Testis (tissue), 3 donors: Measurements from ENCODE around the gene TCF12. TPM values are rescaled to one million over a fixed set of nuclear protein-coding genes. Genes with fewer than 3 reads are reported as not detected.

Experiments used
- DNase-seq: peaks from one replicate; pipeline ENCODE4 v3.0.0-alpha.2; 2019
- H3K27ac ChIP-seq, 2 donors: fragments of 200-600 bp; sonication (generic); one replicate each; pipeline ENCODE4 v1.5.1; 2019
- H3K27me3 ChIP-seq: fragments of 200-600 bp; sonication (generic); one replicate; pipeline ENCODE4 v1.5.1; 2019
- H3K36me3 ChIP-seq: fragments of 200-600 bp; sonication (generic); one replicate; pipeline ENCODE4 v1.5.1; 2017; ENCODE audit warnings: low read depth; ENCODE audit errors: missing control alignments
- H3K4me1 ChIP-seq: fragments of 200-600 bp; sonication (generic); one replicate; pipeline ENCODE4 v1.5.1; 2019
- H3K4me3 ChIP-seq, 2 donors: fragments of 200-600 bp; sonication (generic); one replicate each; pipeline ENCODE4 v1.5.1; 2017 to 2019
- H3K9me3 ChIP-seq: fragments of 200-600 bp; sonication (generic); one replicate; pipeline ENCODE4 v1.5.1; 2017
- CTCF ChIP-seq, 3 experiments: fragments of 450-650 bp in 2 of 3; fragments of 200-600 bp in 1 of 3; sonication (generic) in 1 of 3; IDR thresholded peaks; one replicate each; pipeline ENCODE4 v1.5.1; 2016 to 2019; ENCODE audit warnings: antibody characterized with exemption in 3 of 3, mild to moderate bottlenecking in 2 of 3, moderate library complexity in 1 of 3
- POLR2A ChIP-seq: fragments of 450-650 bp; IDR thresholded peaks from one replicate; pipeline ENCODE4 v1.6.1; 2017; ENCODE audit warnings: antibody characterized with exemption, mild to moderate bottlenecking, moderate library complexity
- WGBS, 2 donors: methylation state at CpG; one replicate each; pipeline ENCODE4 v1.1.5; 2018; 5-methylcytosine and 5-hydroxymethylcytosine counted together
- intact Hi-C: fragments of 100-400 bp; cut with DNase I; formaldehyde crosslinking; loops from one replicate; pipeline ENCODE4 v1.15.1; 2023; ENCODE audit warnings: low total_unique reads
- polyA plus RNA-seq: library from polyadenylated mRNA; stranded (reverse); fragments of 350-450 nt; fragmentation: Illumina TruSeq; extraction: RNeasy Lipid Tissue Mini Kit (QIAGEN cat#74804); gene quantifications from one replicate; pipeline ENCODE4 v1.2.3, GENCODE V29; 2014; ENCODE audit warnings: low read depth, low replicate concordance; ENCODE audit not compliant: insufficient read depth
- total RNA-seq, 2 donors: library from RNA; depleted of rRNA; stranded (reverse); fragments of >200 nt; gene quantifications; one replicate each; pipeline ENCODE4 v1.2.3, GENCODE V29; 2016

TCF12 gene
- total and polyA plus RNA-seq, 3 donors from 2014 or later = 51.8 to 152 (median 146) TPM

- Histone ChIP-seq H3K4me1 (no peaks in the 10 kb centered on the region), H3K4me3 (no peak overlapping the region), H3K36me3 (no peaks in the 10 kb centered on the region), H3K27ac (no peak overlapping the region), H3K9me3 (no peaks in the 10 kb centered on the region), H3K27me3 (no peaks in the 10 kb centered on the region)
- 89 to 98% methylated on average over 1 of the region's 1 CpG for WGBS, 2 donors
- no peak for DNase-seq
- no peak for TF ChIP-seq CTCF (IDR thresholded peaks at IDR 0.05)
- TF ChIP-seq POLR2A = no peak
- intact Hi-C loops = no loop called here
These were observed 327.3 kb downstream of the TCF12 start for GRCh38 chr15:57245714-57246113.

- no peak overlapping the region for H3K4me3 ChIP-seq
- no peak overlapping the region for H3K27ac ChIP-seq
- intact Hi-C loops = no loop called here
- no peaks in the 10 kb centered on the region for H3K4me1 ChIP-seq
- H3K9me3 ChIP-seq = no peaks in the 10 kb centered on the region
- WGBS, 2 donors = 97 to 100% methylated on average over 1 of the region's 1 CpG
- no peaks in the 10 kb centered on the region for H3K36me3 ChIP-seq
- H3K27me3 ChIP-seq = no peaks in the 10 kb centered on the region
- TF ChIP-seq POLR2A (no peak), CTCF (IDR thresholded peaks at IDR 0.05) (no peak)
- no peak for DNase-seq
These were observed 329.6 kb downstream of the TCF12 start for GRCh38 chr15:57248074-57248473.

- H3K4me3 ChIP-seq = no peak overlapping the region
- no peak for TF ChIP-seq CTCF (IDR thresholded peaks at IDR 0.05)
- no peak for DNase-seq
- H3K4me1 ChIP-seq = no peaks in the 10 kb centered on the region
- no peaks in the 10 kb centered on the region for H3K9me3 ChIP-seq
- intact Hi-C loops = no loop called here
- no peak overlapping the region for H3K27ac ChIP-seq
- H3K27me3 ChIP-seq = no peaks in the 10 kb centered on the region
- no peaks in the 10 kb centered on the region for H3K36me3 ChIP-seq
These were observed 332.9 kb downstream of the TCF12 start for GRCh38 chr15:57251308-57251707.

- H3K36me3 ChIP-seq = no peaks in the 10 kb centered on the region
- no peak overlapping the region for H3K4me3 ChIP-seq
- 55 to 67% methylated on average over 6 of the region's 6 CpGs for WGBS, 2 donors
- no peaks in the 10 kb centered on the region for H3K4me1 ChIP-seq
- intact Hi-C loops = no loop called here
- H3K9me3 ChIP-seq = no peaks in the 10 kb centered on the region
- no peak for TF ChIP-seq CTCF (IDR thresholded peaks at IDR 0.05)
- no peak for TF ChIP-seq POLR2A
- H3K27ac ChIP-seq = no peak overlapping the region
- no peak for DNase-seq
- no peaks in the 10 kb centered on the region for H3K27me3 ChIP-seq
These were observed 333.5 kb downstream of the TCF12 start for GRCh38 chr15:57251941-57252340.

GRCh38 chr15:57253082-57253481 is 334.6 kb downstream of the TCF12 start:
- no peaks in the 10 kb centered on the region for H3K27me3 ChIP-seq
- no peak overlapping the region for H3K4me3 ChIP-seq
- no peaks in the 10 kb centered on the region for H3K36me3 ChIP-seq
- no peak overlapping the region for H3K27ac ChIP-seq
- DNase-seq = no peak
- no peaks in the 10 kb centered on the region for H3K4me1 ChIP-seq
- 73 to 81% methylated on average over 5 of the region's 5 CpGs for WGBS, 2 donors
- no peaks in the 10 kb centered on the region for H3K9me3 ChIP-seq
- intact Hi-C loops = no loop called here
- no peak for TF ChIP-seq POLR2A
- TF ChIP-seq CTCF (IDR thresholded peaks at IDR 0.05) = no peak
